Gastroesophageal sphincter (tissue), 4 donors: ENCODE data around the gene CEP63. TPM values are rescaled to one million over a fixed set of nuclear protein-coding genes. Genes with fewer than 3 reads are reported as not detected.

Source experiments
- ATAC-seq: fragments of 150-250 bp; one replicate; pipeline ENCODE4 v1.9.1; 2016; ENCODE audit warnings: mild to moderate bottlenecking, moderate library complexity
- H3K27ac ChIP-seq, 4 donors: fragments of 200-600 bp; sonication (generic) in 3 of 4; 1 replicate in 3 of 4; 2 replicates in 1 of 4; pipeline ENCODE4 v1.5.1; 2016 to 2019
- H3K27me3 ChIP-seq: fragments of 200-600 bp; sonication (generic); one replicate; pipeline ENCODE4 v1.5.1; 2019
- H3K36me3 ChIP-seq, 2 donors: fragments of 200-600 bp; sonication (generic); one replicate each; pipeline ENCODE4 v1.5.1; 2019; ENCODE audit warnings: control low read depth in 1 of 2
- H3K4me1 ChIP-seq, 3 donors: fragments of 200-600 bp; sonication (generic); 1 replicate in 2 of 3; 2 replicates in 1 of 3; pipeline ENCODE4 v1.5.1; 2016 to 2019; ENCODE audit warnings: control low read depth in 2 of 3
- H3K4me3 ChIP-seq, 2 donors: fragments of 200-600 bp; sonication (generic); one replicate each; pipeline ENCODE4 v1.5.1; 2019; ENCODE audit warnings: mild to moderate bottlenecking in 1 of 2, moderate library complexity in 1 of 2
- H3K9me3 ChIP-seq, 3 donors: fragments of 200-600 bp; sonication (generic); one replicate each; pipeline ENCODE4 v1.5.1; 2017 to 2019; ENCODE audit warnings: control low read depth in 2 of 3
- EP300 ChIP-seq: sonication (generic); formaldehyde crosslinking; IDR thresholded peaks from one replicate; pipeline ENCODE4 v1.6.1; 2017; ENCODE audit warnings: antibody characterized with exemption, mild to moderate bottlenecking
- POLR2A ChIP-seq, 2 donors: fragments of 450-650 bp; IDR thresholded peaks; one replicate each; pipeline ENCODE4 v1.6.1; 2017; ENCODE audit warnings: antibody characterized with exemption in 2 of 2, mild to moderate bottlenecking in 2 of 2, moderate library complexity in 1 of 2
- POLR2AphosphoS5 ChIP-seq: sonication (generic); formaldehyde crosslinking; IDR thresholded peaks from one replicate; pipeline ENCODE4 v1.6.1; 2017; ENCODE audit warnings: antibody characterized with exemption
- whole genome bisulfite sequencing, 2 donors: methylation state at CpG; one replicate each; pipeline ENCODE4 v1.1.5; 2018; ENCODE audit warnings: low coverage in 1 of 2; 5-methylcytosine and 5-hydroxymethylcytosine counted together
- total RNA-seq, 4 donors: library from RNA; depleted of rRNA; stranded (reverse); fragments of >200 nt; gene quantifications; one replicate each; pipeline ENCODE4 v1.1.0, GENCODE V29; 2016
- TF ChIP-seq, protein P1 (sequence below), 4 experiments: fragments of 200-600 bp in 2 of 4; fragments of 450-650 bp in 2 of 4; sonication (generic) in 1 of 4; IDR thresholded peaks; one replicate each; pipeline ENCODE4 v1.5.1; 2017 to 2019; ENCODE audit warnings: antibody characterized with exemption in 4 of 4, mild to moderate bottlenecking in 2 of 4, moderate library complexity in 2 of 4

The CEP63 gene
- total RNA-seq, 4 donors from 2014 or later = 17.9 to 30.1 (median 25.9) TPM

DNA sequence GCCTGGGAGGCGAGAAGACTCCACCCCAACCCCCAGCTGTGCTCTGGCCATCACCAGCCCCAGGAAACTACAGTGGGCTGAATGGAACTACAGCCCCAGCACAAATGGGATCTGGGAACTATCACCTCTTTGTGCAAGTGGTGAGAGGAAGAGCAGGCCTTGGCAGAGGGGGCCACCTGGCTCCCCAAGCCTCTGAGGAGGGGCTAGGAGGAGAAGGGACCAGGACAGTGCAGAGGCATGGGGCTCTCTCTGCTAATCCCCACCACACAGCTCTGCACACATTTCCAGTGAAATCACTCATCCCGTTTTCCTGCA lies 133.4 kb downstream of the CEP63 start:
- Histone ChIP-seq H3K27me3 (no peaks in the 10 kb centered on the region), H3K36me3 (peaks cover 0 to 59% of the 10 kb centered on the region in 2 donors), H3K4me1 (no peaks in the 10 kb centered on the region), H3K4me3 (no peak overlapping the region), H3K9me3 (no peaks in the 10 kb centered on the region), H3K27ac (no peak overlapping the region)
- no peak for ATAC-seq
- 40 to 86% methylated on average over 1 of the region's 2 CpGs for WGBS, 2 donors
- no peak for TF ChIP-seq EP300

- Histone ChIP-seq H3K4me3 (no peak overlapping the region), H3K36me3 (peaks cover 0 to 60% of the 10 kb centered on the region in 2 donors), H3K27me3 (no peaks in the 10 kb centered on the region), H3K27ac (no peak overlapping the region), H3K9me3 (no peaks in the 10 kb centered on the region), H3K4me1 (no peaks in the 10 kb centered on the region)
- TF ChIP-seq EP300 (no peak), POLR2AphosphoS5 (no peak), POLR2A (IDR thresholded peaks at IDR 0.05) (no peak)
- TF ChIP-seq, protein P1, sequence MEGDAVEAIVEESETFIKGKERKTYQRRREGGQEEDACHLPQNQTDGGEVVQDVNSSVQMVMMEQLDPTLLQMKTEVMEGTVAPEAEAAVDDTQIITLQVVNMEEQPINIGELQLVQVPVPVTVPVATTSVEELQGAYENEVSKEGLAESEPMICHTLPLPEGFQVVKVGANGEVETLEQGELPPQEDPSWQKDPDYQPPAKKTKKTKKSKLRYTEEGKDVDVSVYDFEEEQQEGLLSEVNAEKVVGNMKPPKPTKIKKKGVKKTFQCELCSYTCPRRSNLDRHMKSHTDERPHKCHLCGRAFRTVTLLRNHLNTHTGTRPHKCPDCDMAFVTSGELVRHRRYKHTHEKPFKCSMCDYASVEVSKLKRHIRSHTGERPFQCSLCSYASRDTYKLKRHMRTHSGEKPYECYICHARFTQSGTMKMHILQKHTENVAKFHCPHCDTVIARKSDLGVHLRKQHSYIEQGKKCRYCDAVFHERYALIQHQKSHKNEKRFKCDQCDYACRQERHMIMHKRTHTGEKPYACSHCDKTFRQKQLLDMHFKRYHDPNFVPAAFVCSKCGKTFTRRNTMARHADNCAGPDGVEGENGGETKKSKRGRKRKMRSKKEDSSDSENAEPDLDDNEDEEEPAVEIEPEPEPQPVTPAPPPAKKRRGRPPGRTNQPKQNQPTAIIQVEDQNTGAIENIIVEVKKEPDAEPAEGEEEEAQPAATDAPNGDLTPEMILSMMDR (IDR thresholded peaks at IDR 0.05) = no peak
- no peak for ATAC-seq
- no CpG with 5 or more reads among the region's 8 CpGs for WGBS, 2 donors
Observed at GRCh38 chr3:134619884-134620445, 134.1 kb downstream of the CEP63 start.

- H3K36me3 ChIP-seq = peaks cover 0 to 60% of the 10 kb centered on the region in 2 donors
- ATAC-seq = no peak
- no peaks in the 10 kb centered on the region for H3K9me3 ChIP-seq
- TF ChIP-seq EP300 (no peak), POLR2A (IDR thresholded peaks at IDR 0.05) (no peak), POLR2AphosphoS5 (no peak)
- TF ChIP-seq, protein P1 (IDR thresholded peaks at IDR 0.05) = no peak
- H3K27me3 ChIP-seq = no peaks in the 10 kb centered on the region
- no peak overlapping the region for H3K27ac ChIP-seq
- no CpG with 5 or more reads among the region's 5 CpGs for WGBS, 2 donors
- no peak overlapping the region for H3K4me3 ChIP-seq
- no peaks in the 10 kb centered on the region for H3K4me1 ChIP-seq
Observed at GRCh38 chr3:134620476-134621115, 134.7 kb downstream of the CEP63 start.

- 67% methylated on average over 3 of the region's 3 CpGs for WGBS, 2 donors
- no peak overlapping the region for H3K27ac ChIP-seq
- H3K27me3 ChIP-seq = no peaks in the 10 kb centered on the region
- H3K4me3 ChIP-seq = no peak overlapping the region
- H3K36me3 ChIP-seq = peaks cover 0 to 61% of the 10 kb centered on the region in 2 donors
- no peak for TF ChIP-seq POLR2A (IDR thresholded peaks at IDR 0.05)
- TF ChIP-seq, protein P1 (IDR thresholded peaks at IDR 0.05) = no peak
- no peak for TF ChIP-seq POLR2AphosphoS5
- TF ChIP-seq EP300 = no peak
- H3K4me1 ChIP-seq = no peaks in the 10 kb centered on the region
- ATAC-seq = no peak
- no peaks in the 10 kb centered on the region for H3K9me3 ChIP-seq
Observed at GRCh38 chr3:134621854-134622253, 136.0 kb downstream of the CEP63 start.

DNA sequence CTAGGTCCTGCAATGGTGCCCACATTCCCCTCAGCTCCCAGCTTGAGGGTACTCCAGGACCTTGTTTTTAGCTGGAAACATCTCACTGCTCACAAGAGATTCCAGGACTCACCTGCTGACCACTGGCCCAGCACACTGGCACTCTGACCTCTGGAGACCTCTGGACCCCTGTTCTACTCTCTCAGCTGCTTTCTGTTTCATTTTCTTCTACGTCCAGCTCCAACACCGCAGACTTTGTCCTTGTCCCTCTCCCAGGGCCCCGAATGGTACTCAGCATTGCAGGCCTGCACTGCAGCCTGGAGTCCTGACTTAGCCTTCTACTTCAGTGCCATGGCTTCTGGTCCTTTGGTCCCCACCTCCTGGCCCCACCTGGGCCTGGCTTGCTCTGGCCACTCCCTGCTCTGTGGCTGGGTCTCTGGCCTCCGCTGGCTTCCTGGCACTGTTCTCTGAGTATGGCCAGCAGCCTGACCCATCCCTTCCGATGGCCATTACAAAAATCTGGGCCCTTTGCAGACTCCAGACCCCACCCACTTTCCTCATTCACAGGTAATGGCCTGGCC lies 137.0 kb downstream of the CEP63 start:
- Histone ChIP-seq H3K27ac (no peak overlapping the region), H3K36me3 (peaks cover 0 to 63% of the 10 kb centered on the region in 2 donors), H3K27me3 (no peaks in the 10 kb centered on the region), H3K9me3 (no peaks in the 10 kb centered on the region), H3K4me3 (no peak overlapping the region), H3K4me1 (no peaks in the 10 kb centered on the region)
- no peak for ATAC-seq
- 73% methylated on average over 5 of the region's 5 CpGs; no CpG with 5 or more reads in 1 of the 2 donors for WGBS, 2 donors
- TF ChIP-seq POLR2A (IDR thresholded peaks at IDR 0.05) (no peak), EP300 (no peak), POLR2AphosphoS5 (no peak)
- TF ChIP-seq, protein P1 (IDR thresholded peaks at IDR 0.05) = no peak
